Activated T-helper 17 cell treated with anti-CD3 and anti-CD28 coated beads, Interleukin-2, amount 50 U/mL, for 72 hours (primary cell): ENCODE data around the gene TRIM56. TPM values are rescaled to one million over a fixed set of nuclear protein-coding genes. Genes with fewer than 3 reads are reported as not detected.

Source experiments
- total RNA-seq, 2 donors: library from RNA; stranded (reverse); gene quantifications; one replicate each; pipeline ENCODE4 v1.2.3, GENCODE V29; 2022

TRIM56 gene
- total RNA-seq, 2 donors from 2014 or later = 45.4 to 55.5 TPM

Other genes starting within 250 kb of the TRIM56 start
- gene SLC12A9, start 232.8 kb upstream of the TRIM56 start, total RNA-seq = 10 to 100 TPM; 15.7 to 30.1 TPM
- 10 to 100 TPM; 36.5 to 43.5 TPM for gene TRIP6, start 218.1 kb upstream of the TRIM56 start, total RNA-seq
- 100 to 1,000 TPM; 208 to 255 TPM for gene SRRT, start 210.4 kb upstream of the TRIM56 start, total RNA-seq
- gene UFSP1, start 195.8 kb upstream of the TRIM56 start, total RNA-seq = 1 to 10 TPM in 1 of 2 donors, under 1 TPM in 1; 0.79 to 3.2 TPM
- gene ACHE, start 189.6 kb upstream of the TRIM56 start, total RNA-seq = not detected
- gene MUC3A, start 135.9 kb upstream of the TRIM56 start, total RNA-seq = under 1 TPM in 1 of 2 donors, not detected in 1; 0.11 TPM
- gene MUC12, start 115.9 kb upstream of the TRIM56 start, total RNA-seq = under 1 TPM; 0.79 to 0.93 TPM
- not detected for gene MUC17, start 65.4 kb upstream of the TRIM56 start, total RNA-seq
- 1 to 10 TPM in 1 of 2 donors, under 1 TPM in 1; 0.30 to 4.5 TPM for gene SERPINE1, start 41.6 kb downstream of the TRIM56 start, total RNA-seq
- 10 to 100 TPM; 27.4 to 59.8 TPM for gene AP1S1, start 69.0 kb downstream of the TRIM56 start, total RNA-seq
- under 1 TPM; 0.13 to 0.48 TPM for gene VGF, start 80.1 kb downstream of the TRIM56 start, total RNA-seq
- not detected for gene NAT16, start 94.8 kb downstream of the TRIM56 start, total RNA-seq
- gene MOGAT3, start 115.6 kb downstream of the TRIM56 start, total RNA-seq = not detected
- gene PLOD3, start 132.1 kb downstream of the TRIM56 start, total RNA-seq = 10 to 100 TPM; 55.6 to 69.6 TPM
- 10 to 100 TPM; 49.3 to 56.8 TPM for gene ZNHIT1, start 132.7 kb downstream of the TRIM56 start, total RNA-seq
- gene CLDN15, start 152.3 kb downstream of the TRIM56 start, total RNA-seq = 10 to 100 TPM; 20.0 to 23.1 TPM
- gene FIS1, start 159.6 kb downstream of the TRIM56 start, total RNA-seq = 10 to 100 TPM; 69.0 to 82.6 TPM
- 1 to 10 TPM; 3.4 to 8.2 TPM for gene IFT22, start 236.3 kb downstream of the TRIM56 start, total RNA-seq